ENCODE data around the gene VAV2. TPM values are rescaled to one million over a fixed set of nuclear protein-coding genes. Genes with fewer than 3 reads are reported as not detected.
"Not testable (repeated sequence)": the region's sequence is repeated elsewhere in the genome, so short reads cannot be mapped to it uniquely, and the experiment has no call there.

The VAV2 gene
- total and polyA plus RNA-seq, 8 donors, result 25.3 to 44.1 (median 35.5) TPM

DNA sequence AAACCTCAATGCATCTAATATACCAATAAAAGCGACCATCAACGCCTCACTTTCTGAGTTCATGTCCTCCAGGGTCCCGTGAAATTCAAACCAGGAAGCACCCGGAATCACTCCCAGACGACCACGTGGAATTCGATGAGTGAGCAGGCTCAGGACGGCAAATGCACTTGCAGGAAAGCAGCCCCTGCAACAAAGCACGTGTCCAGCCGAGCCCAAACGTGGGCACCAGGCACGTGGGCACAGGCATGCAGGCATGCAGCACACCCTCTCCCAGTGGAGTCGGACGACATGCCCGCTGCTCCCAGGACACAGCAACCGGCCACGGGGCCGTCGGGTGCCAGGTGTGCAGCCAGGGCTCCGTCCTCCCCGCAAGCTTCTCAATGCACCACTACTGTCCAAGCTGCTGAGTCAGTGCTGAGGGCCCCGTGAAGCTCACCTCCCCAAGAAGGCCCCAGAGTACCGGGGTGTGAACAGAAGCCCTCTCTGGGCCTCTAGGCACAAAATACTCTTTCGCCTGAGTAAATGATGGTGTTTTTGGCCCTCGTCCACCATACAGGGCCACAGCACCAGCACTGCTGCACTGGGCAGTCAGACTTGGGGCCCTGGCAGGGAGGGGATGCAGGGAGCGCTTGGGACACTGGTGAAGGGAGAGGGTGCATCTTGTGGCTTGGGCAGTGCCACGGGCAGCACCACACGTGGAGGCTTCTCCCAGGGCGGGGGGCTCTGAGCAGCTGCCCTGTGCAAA is 87.6 kb downstream of the VAV2 start:
- peaks cover 0 to 3% of the 10 kb centered on the region in 2 donors for H3K4me1 ChIP-seq
- DNase-seq (no peak), ATAC-seq (no peak)
- H3K4me3 ChIP-seq, result no peak overlapping the region
- H3K27me3 ChIP-seq, result no peaks in the 10 kb centered on the region
- H3K9me3 ChIP-seq, result no peaks in the 10 kb centered on the region
- intact Hi-C loops (cut with DNase I), result no loop called here
- H3K27ac ChIP-seq, result no peak overlapping the region
- H3K36me3 ChIP-seq, result no peaks in the 10 kb centered on the region
- no peak for TF ChIP-seq CTCF (IDR thresholded peaks at IDR 0.05)

GRCh38 chr9:133901184-133901835 is 90.8 kb downstream of the VAV2 start:
- Histone ChIP-seq H3K4me3 (no peak overlapping the region), H3K4me1 (no peaks in the 10 kb centered on the region), H3K36me3 (no peaks in the 10 kb centered on the region), H3K27ac (no peak overlapping the region), H3K9me3 (no peaks in the 10 kb centered on the region), H3K27me3 (no peaks in the 10 kb centered on the region)
- no peak for DNase-seq
- no peak for TF ChIP-seq CTCF (IDR thresholded peaks at IDR 0.05)
- intact Hi-C loops (cut with DNase I), result no loop called here
- no peak for ATAC-seq

- no peaks in the 10 kb centered on the region for H3K9me3 ChIP-seq
- H3K27me3 ChIP-seq, result no peaks in the 10 kb centered on the region
- H3K4me1 ChIP-seq, result no peaks in the 10 kb centered on the region
- TF ChIP-seq CTCF (IDR thresholded peaks at IDR 0.05), result no peak
- H3K36me3 ChIP-seq, result no peaks in the 10 kb centered on the region
- intact Hi-C loops (cut with DNase I), result no loop called here
- DNase-seq (no peak), ATAC-seq (no peak)
- no peak overlapping the region for H3K4me3 ChIP-seq
- no peak overlapping the region for H3K27ac ChIP-seq
These were observed 94.4 kb downstream of the VAV2 start for GRCh38 chr9:133897675-133898074.

- H3K4me1 ChIP-seq; intact Hi-C loops (cut with DNase I); H3K27me3 ChIP-seq; H3K27ac ChIP-seq; H3K36me3 ChIP-seq; ATAC-seq; H3K9me3 ChIP-seq; H3K4me3 ChIP-seq; DNase-seq: not testable (repeated sequence)
These were observed 96.1 kb downstream of the VAV2 start for GRCh38 chr9:133896007-133896406.

DNA sequence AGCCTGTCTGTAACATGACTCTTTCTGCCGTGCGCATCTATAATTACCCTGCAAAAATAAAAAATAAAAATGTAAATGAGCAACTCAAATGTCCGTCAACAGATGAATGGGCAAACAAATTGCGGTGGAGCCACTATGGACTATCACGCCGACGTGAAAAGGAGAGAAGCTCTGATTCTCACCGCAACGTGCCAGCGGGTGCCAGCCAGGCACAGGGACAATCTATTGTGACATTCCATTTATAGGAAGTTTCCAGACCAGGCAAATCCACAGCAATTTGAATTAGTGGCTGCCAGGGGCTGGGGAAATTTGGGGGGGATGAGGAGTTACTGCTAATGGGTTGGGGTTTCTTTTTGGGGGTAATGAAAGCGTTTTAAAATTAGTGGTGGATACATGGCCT is 96.8 kb downstream of the VAV2 start:
- intact Hi-C loops (cut with DNase I), result no loop called here
- no peak for ATAC-seq
- H3K27me3 ChIP-seq, result no peaks in the 10 kb centered on the region
- no peak for DNase-seq
- no peak overlapping the region for H3K27ac ChIP-seq
- no peaks in the 10 kb centered on the region for H3K4me1 ChIP-seq
- no peaks in the 10 kb centered on the region for H3K36me3 ChIP-seq
- no peak overlapping the region for H3K4me3 ChIP-seq
- H3K9me3 ChIP-seq, result no peaks in the 10 kb centered on the region
- no peak for TF ChIP-seq CTCF (IDR thresholded peaks at IDR 0.05)

Data from left lung (tissue), 10 donors.